ENCODE measurements around the gene AICDA.

- TF ChIP-seq POLR2A (IDR thresholded peaks at IDR 0.05; ENCODE audit: low read depth) = no peak
- TF ChIP-seq CTCF (IDR thresholded peaks at IDR 0.05) = no peak
Measured at GRCh38 chr12:8622646-8623045, 10.0 kb upstream of the AICDA start.

Data from esophagus muscularis mucosa (tissue), 3 donors.